Body of pancreas (tissue), 4 donors: Measurements from ENCODE around the gene EEFSEC. TPM values are rescaled to one million over a fixed set of nuclear protein-coding genes. Genes with fewer than 3 reads are reported as not detected.

ENCODE experiments used
- ATAC-seq: fragments of 150-250 bp; one replicate; pipeline ENCODE4 v1.9.1; 2016
- DNase-seq, 4 donors: peaks; one replicate each; pipeline ENCODE4 v3.0.0-alpha.2; 2019
- H3K27ac ChIP-seq, 4 donors: fragments of 200-600 bp; sonication (generic); 1 replicate in 3 of 4; 2 replicates in 1 of 4; pipeline versions ENCODE4 v1.5.1 to v1.6.1; 2016 to 2019; ENCODE audit warnings: mild to moderate bottlenecking in 1 of 4, mixed read lengths in 1 of 4, moderate library complexity in 1 of 4
- H3K27me3 ChIP-seq, 2 donors: fragments of 200-600 bp; sonication (generic); one replicate each; pipeline ENCODE4 v1.6.0; 2016; ENCODE audit warnings: mild to moderate bottlenecking in 1 of 2
- H3K36me3 ChIP-seq, 2 donors: fragments of 200-600 bp; sonication (generic); replicated peaks in 1 of 2; 2 replicates each; pipeline ENCODE4 v1.5.1; 2016; ENCODE audit warnings: low read depth in 2 of 2; ENCODE audit not compliant: insufficient read depth in 1 of 2
- H3K4me1 ChIP-seq: fragments of 200-600 bp; sonication (generic); one replicate; pipeline ENCODE4 v1.6.0; 2016
- H3K4me3 ChIP-seq, 2 donors: fragments of 200-600 bp; sonication (generic); 1 replicate in 1 of 2; 2 replicates in 1 of 2; pipeline ENCODE4 v1.5.1; 2016 to 2019
- H3K9me3 ChIP-seq, 3 donors: fragments of 200-600 bp; sonication (generic); 1 replicate in 2 of 3; 2 replicates in 1 of 3; pipeline ENCODE4 v1.5.1; 2016
- POLR2A ChIP-seq, 3 donors: fragments of 450-650 bp; IDR thresholded peaks; one replicate each; pipeline ENCODE4 v1.6.1; 2016; ENCODE audit warnings: antibody characterized with exemption in 3 of 3, mild to moderate bottlenecking in 2 of 3
- WGBS, 2 donors: methylation state at CpG; one replicate each; pipeline ENCODE4 v1.1.5; 2017; 5-methylcytosine and 5-hydroxymethylcytosine counted together
- intact Hi-C: fragments of 100-400 bp; cut with DNase I; formaldehyde crosslinking; loops from one replicate; pipeline ENCODE4 v1.15.1; 2023
- total RNA-seq, 2 donors: library from RNA; depleted of rRNA; stranded (reverse); fragments of >200 nt; gene quantifications; one replicate each; pipeline ENCODE4 v1.1.0, GENCODE V29; 2016
- TF ChIP-seq, protein P1 (sequence below), 7 experiments: fragments of 450-650 bp in 4 of 7; fragments of 200-600 bp in 3 of 7; sonication (generic) in 3 of 7; IDR thresholded peaks; one replicate each; pipeline ENCODE4 v1.5.1; 2016 to 2019; ENCODE audit warnings: antibody characterized with exemption in 7 of 7

Gene EEFSEC
- total RNA-seq, 2 donors from 2014 or later = 8.6 to 33.0 TPM

DNA sequence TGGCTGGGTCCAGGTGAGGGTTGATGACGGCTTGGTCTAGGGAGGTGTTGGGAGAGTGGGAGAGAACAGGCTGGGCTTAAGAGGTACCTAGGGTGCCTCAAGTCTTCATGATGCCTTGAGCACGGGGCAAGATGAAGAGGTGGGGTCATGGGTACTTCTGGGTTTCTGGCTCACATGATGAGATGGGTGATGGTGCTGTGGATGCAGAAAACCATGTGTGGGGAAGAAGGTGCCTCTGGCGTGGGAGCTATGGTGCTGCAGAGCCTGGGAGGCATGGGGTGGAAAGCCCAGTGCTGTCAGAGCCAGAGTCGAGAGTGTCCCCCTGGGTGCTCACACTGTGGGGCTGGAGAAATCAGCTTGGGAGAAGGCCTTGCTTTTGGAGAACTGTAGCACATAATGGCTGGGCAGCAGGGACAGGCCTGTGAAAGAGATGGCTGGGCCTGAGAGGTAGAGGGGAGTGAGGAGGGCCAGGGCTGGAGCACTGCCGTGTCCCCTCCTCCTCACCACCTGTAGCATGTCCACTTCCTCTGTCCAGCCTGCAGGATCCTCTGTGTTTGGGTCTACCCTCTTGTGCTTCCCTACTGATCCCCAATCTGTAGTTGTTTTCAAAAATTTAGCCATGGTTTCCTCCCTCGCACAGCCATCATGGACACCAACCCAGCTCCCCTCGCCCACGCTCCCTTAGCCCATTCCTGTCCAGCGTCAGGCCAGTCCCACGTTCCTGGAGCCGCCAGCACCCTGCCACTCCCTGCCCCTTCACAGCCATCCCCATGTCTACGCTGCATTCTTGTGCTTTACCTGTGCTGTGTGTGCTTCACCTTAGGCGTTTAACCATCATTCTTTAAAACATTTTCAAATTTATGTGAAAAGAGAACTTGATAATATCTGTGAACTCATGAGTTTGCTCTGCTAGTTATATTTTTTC is 132.0 kb downstream of the EEFSEC start:
- intact Hi-C loops = no loop called here
- H3K27me3 ChIP-seq = no peaks in the 10 kb centered on the region
- no peak for TF ChIP-seq POLR2A (IDR thresholded peaks at IDR 0.05)
- TF ChIP-seq, protein P1, sequence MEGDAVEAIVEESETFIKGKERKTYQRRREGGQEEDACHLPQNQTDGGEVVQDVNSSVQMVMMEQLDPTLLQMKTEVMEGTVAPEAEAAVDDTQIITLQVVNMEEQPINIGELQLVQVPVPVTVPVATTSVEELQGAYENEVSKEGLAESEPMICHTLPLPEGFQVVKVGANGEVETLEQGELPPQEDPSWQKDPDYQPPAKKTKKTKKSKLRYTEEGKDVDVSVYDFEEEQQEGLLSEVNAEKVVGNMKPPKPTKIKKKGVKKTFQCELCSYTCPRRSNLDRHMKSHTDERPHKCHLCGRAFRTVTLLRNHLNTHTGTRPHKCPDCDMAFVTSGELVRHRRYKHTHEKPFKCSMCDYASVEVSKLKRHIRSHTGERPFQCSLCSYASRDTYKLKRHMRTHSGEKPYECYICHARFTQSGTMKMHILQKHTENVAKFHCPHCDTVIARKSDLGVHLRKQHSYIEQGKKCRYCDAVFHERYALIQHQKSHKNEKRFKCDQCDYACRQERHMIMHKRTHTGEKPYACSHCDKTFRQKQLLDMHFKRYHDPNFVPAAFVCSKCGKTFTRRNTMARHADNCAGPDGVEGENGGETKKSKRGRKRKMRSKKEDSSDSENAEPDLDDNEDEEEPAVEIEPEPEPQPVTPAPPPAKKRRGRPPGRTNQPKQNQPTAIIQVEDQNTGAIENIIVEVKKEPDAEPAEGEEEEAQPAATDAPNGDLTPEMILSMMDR (IDR thresholded peaks at IDR 0.05) = no peak

DNA sequence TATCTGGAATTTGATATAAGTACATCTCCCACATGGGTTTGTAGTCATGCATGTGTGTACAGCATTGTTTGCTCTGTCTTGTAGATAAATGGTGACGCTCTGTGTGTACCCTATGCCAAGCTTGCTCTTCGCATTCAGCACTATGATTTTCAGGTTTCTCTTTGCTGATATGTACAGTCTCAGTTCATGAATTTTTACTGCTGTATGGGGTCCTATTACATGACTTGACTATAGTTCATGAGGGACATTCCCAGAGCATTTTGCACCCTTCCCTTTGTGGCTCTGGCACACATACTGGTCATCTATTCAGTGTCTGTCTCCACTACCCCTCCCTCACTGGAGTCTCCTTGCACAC is 132.7 kb downstream of the EEFSEC start:
- ATAC-seq (no peak), DNase-seq (no peak)
- intact Hi-C loops = no loop called here
- no peak overlapping the region for H3K4me3 ChIP-seq
- no peaks in the 10 kb centered on the region for H3K9me3 ChIP-seq
- WGBS, 2 donors = 45 to 64% methylated on average over 2 of the region's 2 CpGs
- TF ChIP-seq, protein P1 (IDR thresholded peaks at IDR 0.05) = no peak
- no peaks in the 10 kb centered on the region for H3K36me3 ChIP-seq
- H3K4me1 ChIP-seq = peaks cover 14% of the 10 kb centered on the region
- H3K27me3 ChIP-seq = no peaks in the 10 kb centered on the region
- no peak overlapping the region for H3K27ac ChIP-seq

More for the DNA sequence above, 132.0 kb downstream of the EEFSEC start:
- H3K4me3 ChIP-seq = no peak overlapping the region
- H3K27ac ChIP-seq = no peak overlapping the region
- 94 to 97% methylated on average over 13 of the region's 13 CpGs for WGBS, 2 donors
- no peaks in the 10 kb centered on the region for H3K9me3 ChIP-seq
- no peak for DNase-seq
- no peak for ATAC-seq
- peaks cover 14% of the 10 kb centered on the region for H3K4me1 ChIP-seq
- no peaks in the 10 kb centered on the region for H3K36me3 ChIP-seq

DNA sequence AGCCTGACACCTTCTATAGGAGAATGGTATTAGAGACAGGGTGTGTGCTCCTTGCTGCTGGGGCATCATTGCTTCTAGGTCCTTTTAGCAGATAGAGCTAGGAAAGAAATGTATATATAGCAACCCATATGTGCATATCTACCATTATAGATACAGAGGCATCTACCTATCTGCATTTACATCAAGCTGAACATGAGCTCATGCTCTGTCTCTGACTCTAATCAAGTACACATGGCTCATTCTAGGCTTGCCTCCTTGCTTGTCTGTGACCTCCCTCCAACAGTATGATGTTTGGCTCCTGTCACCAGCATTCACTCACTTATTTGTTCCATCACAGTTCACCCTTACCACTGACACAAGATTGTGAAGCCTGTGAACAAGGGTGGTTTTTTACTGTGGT is 133.4 kb downstream of the EEFSEC start:
- DNase-seq (no peak), ATAC-seq (no peak)
- Histone ChIP-seq H3K27me3 (no peaks in the 10 kb centered on the region), H3K36me3 (no peaks in the 10 kb centered on the region), H3K9me3 (no peaks in the 10 kb centered on the region), H3K4me3 (no peak overlapping the region), H3K27ac (no peak overlapping the region), H3K4me1 (peaks cover 14% of the 10 kb centered on the region)
- intact Hi-C loops = no loop called here
- TF ChIP-seq POLR2A (IDR thresholded peaks at IDR 0.05) = no peak
- TF ChIP-seq, protein P1 (IDR thresholded peaks at IDR 0.05) = no peak

DNA sequence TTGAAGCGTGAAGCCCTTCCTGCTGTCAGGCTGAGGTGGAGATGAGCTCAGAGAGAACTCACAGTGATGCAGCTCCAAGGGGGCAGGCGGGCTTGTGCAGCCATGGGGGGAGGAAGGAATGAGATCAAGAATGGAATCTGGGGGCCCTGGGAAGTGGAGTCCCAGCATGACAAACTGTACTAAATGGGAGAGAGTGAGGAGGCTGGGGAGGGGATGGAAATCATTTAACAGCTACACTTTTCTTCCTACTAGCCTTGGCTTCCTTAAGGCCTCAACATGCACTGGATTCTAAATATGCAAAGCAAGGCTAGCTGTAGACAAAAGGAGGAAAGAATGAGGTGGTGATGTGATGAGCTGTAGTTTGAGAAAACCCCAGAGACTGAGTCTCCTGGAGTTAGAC is 133.9 kb downstream of the EEFSEC start:
- intact Hi-C loops = no loop called here
- WGBS, 2 donors = 92 to 97% methylated on average over 2 of the region's 2 CpGs

More for the DNA sequence above, 133.9 kb downstream of the EEFSEC start:
- H3K27me3 ChIP-seq = no peaks in the 10 kb centered on the region
- no peaks in the 10 kb centered on the region for H3K36me3 ChIP-seq
- ATAC-seq (no peak), DNase-seq (no peak)
- H3K9me3 ChIP-seq = no peaks in the 10 kb centered on the region
- H3K4me1 ChIP-seq = peaks cover 10% of the 10 kb centered on the region
- TF ChIP-seq POLR2A (IDR thresholded peaks at IDR 0.05) = no peak
- TF ChIP-seq, protein P1 (IDR thresholded peaks at IDR 0.05) = no peak
- no peak overlapping the region for H3K27ac ChIP-seq
- H3K4me3 ChIP-seq = no peak overlapping the region
